Type B pancreatic cell (in vitro differentiated cells): ENCODE measurements around the gene MATN3. TPM values are rescaled to one million over a fixed set of nuclear protein-coding genes. Genes with fewer than 3 reads are reported as not detected.

Source experiments
- DNase-seq: peaks from one replicate; pipeline ENCODE4 v3.0.0; 2021; ENCODE audit warnings: mixed read lengths; ENCODE audit not compliant: unreplicated experiment; ENCODE audit errors: extremely low spot score
- H3K27ac Mint-ChIP-seq: 2 replicates; pipeline ENCODE4 v1.8.0; 2021; ENCODE audit warnings: mild to moderate bottlenecking, mixed read lengths
- H3K27me3 Mint-ChIP-seq: 2 replicates; pipeline ENCODE4 v1.8.0; 2021; ENCODE audit warnings: mixed read lengths
- H3K36me3 Mint-ChIP-seq: 2 replicates; pipeline ENCODE4 v1.8.0; 2021; ENCODE audit warnings: mixed read lengths
- H3K4me1 Mint-ChIP-seq: one replicate; pipeline ENCODE4 v1.8.0; 2021; ENCODE audit warnings: mixed read lengths; ENCODE audit not compliant: unreplicated experiment
- H3K4me3 Mint-ChIP-seq: 2 replicates; pipeline ENCODE4 v1.8.0; 2021; ENCODE audit warnings: mild to moderate bottlenecking, mixed read lengths
- H3K9me3 Mint-ChIP-seq: 2 replicates; pipeline ENCODE4 v1.8.0; 2021; ENCODE audit warnings: mixed read lengths
- total RNA-seq: library from RNA; stranded (reverse); gene quantifications from 2 replicates; pipeline ENCODE4 v1.2.1, GENCODE V29; 2021; ENCODE audit warnings: low replicate concordance
- TF ChIP-seq, protein P1 (sequence below): fragments of 200-600 bp; sonication (generic); conservative IDR thresholded peaks from 2 replicates; pipeline ENCODE4 v1.5.0; 2021; ENCODE audit warnings: antibody characterized with exemption, mild to moderate bottlenecking

The MATN3 gene
- total RNA-seq, 1 donor from 2014 or later: 3.0 TPM

DNA sequence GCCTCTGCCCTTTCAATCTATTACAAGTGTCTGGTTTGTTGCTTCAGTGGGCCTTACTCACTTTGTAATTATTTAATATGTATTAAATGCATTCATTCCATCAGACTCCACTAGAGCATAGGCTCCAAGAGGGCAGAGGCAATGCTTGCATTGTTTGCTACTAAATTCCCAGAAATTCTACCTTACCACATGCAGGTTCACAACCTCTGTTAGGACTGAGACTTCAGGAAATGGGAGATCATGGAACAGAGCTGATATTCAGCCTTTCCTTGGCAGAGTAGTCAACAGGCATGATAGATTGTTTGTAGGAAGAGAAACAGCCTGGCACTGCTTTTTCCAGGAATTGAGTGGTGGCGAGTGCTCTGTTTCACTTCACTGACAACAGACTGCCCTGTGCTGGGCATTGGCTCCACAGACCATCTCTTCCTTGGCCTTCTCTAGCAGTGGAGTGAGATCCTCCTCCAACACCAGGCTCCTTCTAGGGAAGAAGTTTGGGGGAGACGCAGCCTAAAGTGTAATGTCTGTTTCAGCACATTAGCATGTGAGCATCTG lies 6.2 kb upstream of the MATN3 start:
- Mint-ChIP-seq H3K27me3 (peaks cover 9% of the 10 kb centered on the region), H3K4me1 (peaks cover under 1% of the 10 kb centered on the region)
- DNase-seq: no peak

GRCh38 chr2:20016346-20016745 lies 3.9 kb upstream of the MATN3 start:
- Mint-ChIP-seq H3K27me3 (peaks cover 25% of the 10 kb centered on the region), H3K4me1 (peaks cover 14% of the 10 kb centered on the region), H3K4me3 (no peak overlapping the region), H3K27ac (no peak overlapping the region), H3K36me3 (peaks cover 3% of the 10 kb centered on the region), H3K9me3 (peaks cover 16% of the 10 kb centered on the region)
- TF ChIP-seq, protein P1, sequence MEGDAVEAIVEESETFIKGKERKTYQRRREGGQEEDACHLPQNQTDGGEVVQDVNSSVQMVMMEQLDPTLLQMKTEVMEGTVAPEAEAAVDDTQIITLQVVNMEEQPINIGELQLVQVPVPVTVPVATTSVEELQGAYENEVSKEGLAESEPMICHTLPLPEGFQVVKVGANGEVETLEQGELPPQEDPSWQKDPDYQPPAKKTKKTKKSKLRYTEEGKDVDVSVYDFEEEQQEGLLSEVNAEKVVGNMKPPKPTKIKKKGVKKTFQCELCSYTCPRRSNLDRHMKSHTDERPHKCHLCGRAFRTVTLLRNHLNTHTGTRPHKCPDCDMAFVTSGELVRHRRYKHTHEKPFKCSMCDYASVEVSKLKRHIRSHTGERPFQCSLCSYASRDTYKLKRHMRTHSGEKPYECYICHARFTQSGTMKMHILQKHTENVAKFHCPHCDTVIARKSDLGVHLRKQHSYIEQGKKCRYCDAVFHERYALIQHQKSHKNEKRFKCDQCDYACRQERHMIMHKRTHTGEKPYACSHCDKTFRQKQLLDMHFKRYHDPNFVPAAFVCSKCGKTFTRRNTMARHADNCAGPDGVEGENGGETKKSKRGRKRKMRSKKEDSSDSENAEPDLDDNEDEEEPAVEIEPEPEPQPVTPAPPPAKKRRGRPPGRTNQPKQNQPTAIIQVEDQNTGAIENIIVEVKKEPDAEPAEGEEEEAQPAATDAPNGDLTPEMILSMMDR: no peak
- DNase-seq: no peak

More for the DNA sequence above, 6.2 kb upstream of the MATN3 start:
- Mint-ChIP-seq H3K9me3 (peaks cover 19% of the 10 kb centered on the region), H3K4me3 (no peak overlapping the region), H3K27ac (no peak overlapping the region), H3K36me3 (peaks cover 9% of the 10 kb centered on the region)
- TF ChIP-seq, protein P1: no peak

- TF ChIP-seq, protein P1: peak; percentile 82
- Mint-ChIP-seq H3K4me3 (peak overlapping the region; percentile 57), H3K36me3 (peaks cover 3% of the 10 kb centered on the region), H3K4me1 (peaks cover 14% of the 10 kb centered on the region), H3K9me3 (peaks cover 13% of the 10 kb centered on the region), H3K27ac (no peak overlapping the region), H3K27me3 (peaks cover 32% of the 10 kb centered on the region)
- no peak for DNase-seq
These were observed 3.1 kb upstream of the MATN3 start for GRCh38 chr2:20015482-20016083.

DNA sequence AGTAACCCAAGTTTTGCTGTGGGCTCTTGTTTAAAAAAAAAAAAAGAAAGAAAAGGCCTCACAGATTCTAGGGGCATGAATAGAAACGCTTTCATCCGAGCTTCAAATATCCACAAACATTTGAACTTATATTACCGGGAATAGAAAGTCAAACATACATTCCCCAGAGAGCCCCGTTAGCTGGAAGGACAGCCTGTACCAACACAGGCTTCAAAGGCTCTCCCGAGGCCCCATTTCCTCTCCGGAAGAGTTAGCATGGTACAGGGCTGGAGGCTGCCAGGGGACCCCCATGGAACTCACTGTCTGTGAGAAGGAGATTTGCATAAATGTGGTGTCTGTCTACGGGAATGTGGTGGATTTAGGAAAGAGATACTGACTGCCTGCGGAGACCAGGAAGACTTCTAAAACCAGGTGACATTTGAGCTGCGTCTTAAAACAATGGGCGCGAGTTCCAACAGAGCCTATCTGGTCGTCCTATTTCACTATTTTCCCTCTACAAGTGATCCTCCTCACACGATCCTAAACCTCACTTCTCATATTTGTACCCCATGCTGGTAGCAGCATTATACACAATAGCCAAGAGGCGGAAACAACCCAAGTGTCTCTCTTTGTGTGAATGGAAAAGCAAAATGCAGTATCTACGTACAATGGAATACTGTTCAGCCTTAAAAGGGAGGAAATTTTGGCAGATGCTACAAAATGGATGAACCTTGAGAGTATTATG lies 820 bp upstream of the MATN3 start:
- peaks cover 44% of the 10 kb centered on the region for H3K27me3 Mint-ChIP-seq

DNA sequence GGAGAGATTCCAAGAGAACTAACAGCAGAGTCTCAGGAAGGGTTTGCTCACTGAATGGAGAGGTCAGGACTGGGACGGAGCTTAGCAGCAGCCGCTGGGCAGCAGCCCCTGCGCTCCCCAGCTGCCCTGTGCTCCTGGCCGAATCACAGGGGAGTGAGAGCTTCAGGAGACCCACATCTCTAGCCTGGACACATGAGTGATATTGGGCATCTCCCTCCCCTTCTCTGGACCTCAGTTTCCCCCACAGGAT lies 511 bp downstream of the MATN3 start:
- TF ChIP-seq, protein P1: no peak
- Mint-ChIP-seq H3K4me1 (peaks cover 14% of the 10 kb centered on the region), H3K27me3 (peaks cover 48% of the 10 kb centered on the region), H3K27ac (peak overlapping the region; percentile 65), H3K4me3 (peak overlapping the region; percentile 85), H3K36me3 (peaks cover 3% of the 10 kb centered on the region), H3K9me3 (peaks cover 12% of the 10 kb centered on the region)
- no peak for DNase-seq

More for the DNA sequence above, 820 bp upstream of the MATN3 start:
- Mint-ChIP-seq H3K36me3 (peaks cover 3% of the 10 kb centered on the region), H3K9me3 (peaks cover 12% of the 10 kb centered on the region), H3K4me1 (peaks cover 14% of the 10 kb centered on the region), H3K4me3 (peak overlapping the region; percentile 90), H3K27ac (peak overlapping the region; percentile 47)
- TF ChIP-seq, protein P1: no peak
- no peak for DNase-seq
